T-helper 17 cell (primary cell): Measurements from ENCODE around the gene SKIC2. TPM values are rescaled to one million over a fixed set of nuclear protein-coding genes. Genes with fewer than 3 reads are reported as not detected.
"Not testable (repeated sequence)": the region's sequence is repeated elsewhere in the genome, so short reads cannot be mapped to it uniquely, and the experiment has no call there.

Experiments
- ATAC-seq: fragments of 150-1000 bp; cut with Tn5 transposase; 2 replicates; pipeline ENCODE4 v1.10.0; 2021; ENCODE audit warnings: mild to moderate bottlenecking, moderate library complexity
- DNase-seq, 3 donors: peaks; one replicate each; pipeline versions ENCODE4 v3.0.0 to v3.0.0-alpha.2; 2020 to 2021
- H3K9me3 ChIP-seq: one replicate; pipeline ENCODE4 v1.7.0; 2013; ENCODE audit warnings: low read length, mild to moderate bottlenecking; ENCODE audit not compliant: control insufficient read depth, poor library complexity, severe bottlenecking
- H3K27ac Mint-ChIP-seq: one replicate; pipeline ENCODE4 v1.8.0; 2022; ENCODE audit warnings: mild to moderate bottlenecking, moderate library complexity, mixed read lengths
- H3K27me3 Mint-ChIP-seq: one replicate; pipeline ENCODE4 v1.8.0; 2022; ENCODE audit warnings: mixed read lengths
- H3K36me3 Mint-ChIP-seq: one replicate; pipeline ENCODE4 v1.8.0; 2022; ENCODE audit warnings: low read depth, mixed read lengths
- H3K4me1 Mint-ChIP-seq: one replicate; pipeline ENCODE4 v1.8.0; 2022; ENCODE audit warnings: mild to moderate bottlenecking, mixed read lengths
- H3K4me3 Mint-ChIP-seq: one replicate; pipeline ENCODE4 v1.8.0; 2022; ENCODE audit warnings: mild to moderate bottlenecking, moderate library complexity, mixed read lengths
- total RNA-seq, 4 donors: library from RNA in 2 of 4; stranded (reverse) in 2 of 4; gene quantifications; one replicate each; pipeline ENCODE4 v1.2.3 and lab custom pipeline; 2022 to 2026

Gene SKIC2
- total RNA-seq, 2 donors from 2014 or later = 85.5 to 94.5 TPM

GRCh38 chr6:32008037-32008436 lies 49.1 kb downstream of the SKIC2 start:
- H3K27ac Mint-ChIP-seq, H3K9me3 ChIP-seq, DNase-seq, H3K4me3 Mint-ChIP-seq, H3K4me1 Mint-ChIP-seq, H3K36me3 Mint-ChIP-seq, ATAC-seq, H3K27me3 Mint-ChIP-seq: not testable (repeated sequence)

DNA sequence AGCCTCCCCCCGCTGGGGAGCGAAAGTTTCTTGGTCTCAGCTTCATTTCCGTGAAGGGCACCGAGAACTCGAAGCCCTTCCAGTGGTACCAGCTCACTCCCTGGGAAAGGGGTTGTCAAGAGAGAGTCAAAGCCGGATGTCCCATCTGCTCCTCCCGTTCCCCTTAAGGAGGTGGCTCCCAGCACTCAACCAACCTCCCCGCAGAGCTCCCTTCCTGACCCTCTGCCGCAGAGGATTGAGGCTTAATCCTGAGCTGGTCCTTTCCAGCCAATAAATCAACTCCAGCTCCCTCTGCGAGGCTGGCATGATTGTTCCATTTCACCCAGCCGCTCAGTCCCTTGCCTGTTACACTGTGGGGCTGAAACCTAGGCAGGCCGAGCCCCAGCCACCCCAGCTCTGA lies 49.6 kb downstream of the SKIC2 start:
- H3K9me3 ChIP-seq, H3K27me3 Mint-ChIP-seq, H3K27ac Mint-ChIP-seq, ATAC-seq, H3K4me1 Mint-ChIP-seq, H3K4me3 Mint-ChIP-seq, H3K36me3 Mint-ChIP-seq, DNase-seq: not testable (repeated sequence)

DNA sequence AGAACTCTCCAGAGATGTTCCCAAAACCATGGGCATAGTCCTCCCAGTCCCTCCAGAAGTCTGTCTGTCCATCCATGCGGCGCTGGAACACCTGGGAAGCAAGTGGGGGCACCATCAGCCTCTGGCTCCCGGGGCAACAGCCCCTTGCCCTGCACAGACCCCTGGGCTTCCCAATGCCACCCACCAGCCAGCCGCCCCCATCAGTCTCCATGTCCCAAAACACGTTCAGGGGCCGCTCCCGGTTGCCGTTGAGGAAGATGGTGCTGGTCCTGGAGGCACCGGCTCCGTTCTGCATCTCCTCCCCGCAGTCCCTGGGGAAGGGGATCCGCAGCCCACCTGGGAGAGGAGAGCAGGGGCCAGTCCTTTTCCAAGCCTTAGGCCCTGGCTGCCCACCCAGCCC lies 50.6 kb downstream of the SKIC2 start:
- not testable (repeated sequence) for H3K4me3 Mint-ChIP-seq, ATAC-seq, DNase-seq, H3K27me3 Mint-ChIP-seq, H3K27ac Mint-ChIP-seq, H3K36me3 Mint-ChIP-seq, H3K4me1 Mint-ChIP-seq, H3K9me3 ChIP-seq

- not testable (repeated sequence) for DNase-seq, H3K4me3 Mint-ChIP-seq, H3K9me3 ChIP-seq, ATAC-seq, H3K27me3 Mint-ChIP-seq, H3K27ac Mint-ChIP-seq, H3K36me3 Mint-ChIP-seq, H3K4me1 Mint-ChIP-seq
Measured at GRCh38 chr6:32010856-32011530, 52.0 kb downstream of the SKIC2 start.

DNA sequence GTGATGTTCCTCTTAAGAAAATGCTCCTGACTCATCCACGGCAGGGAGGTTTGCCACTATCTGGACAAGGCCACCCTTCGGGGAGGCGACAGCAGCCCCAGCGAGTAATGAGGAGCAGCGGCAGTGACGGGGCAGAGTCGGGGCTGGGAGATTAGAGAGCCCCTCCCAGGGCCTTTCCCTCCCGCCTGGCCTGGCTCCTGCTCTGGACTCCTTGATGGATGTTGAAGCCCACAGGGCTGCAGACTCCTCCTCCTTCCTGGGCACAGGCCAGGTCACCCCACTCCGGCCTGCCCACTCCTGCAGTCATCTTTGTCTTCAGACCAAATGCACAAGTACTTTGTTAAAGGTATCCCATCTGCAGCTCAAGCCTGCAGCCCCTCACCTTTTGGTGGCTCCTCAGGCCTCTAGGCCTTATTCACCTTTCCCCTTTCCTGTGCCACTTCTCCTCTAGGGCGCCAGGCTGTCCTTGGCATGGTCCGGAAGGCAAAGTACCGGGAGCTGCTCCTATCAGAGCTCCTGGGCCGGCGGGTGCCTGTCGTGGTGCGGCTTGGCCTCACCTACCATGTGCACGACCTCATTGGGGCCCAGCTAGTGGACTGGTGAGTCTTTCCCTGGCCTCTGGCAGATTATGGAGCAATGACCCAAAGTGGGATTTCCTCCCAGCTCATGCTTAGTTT lies 54.1 kb downstream of the SKIC2 start:
- not testable (repeated sequence) for ATAC-seq, DNase-seq, H3K9me3 ChIP-seq, H3K27me3 Mint-ChIP-seq, H3K4me1 Mint-ChIP-seq, H3K27ac Mint-ChIP-seq, H3K36me3 Mint-ChIP-seq
- peak overlapping the region; percentile 21 for H3K4me3 Mint-ChIP-seq

- H3K9me3 ChIP-seq, H3K4me3 Mint-ChIP-seq, H3K27ac Mint-ChIP-seq, H3K4me1 Mint-ChIP-seq, H3K27me3 Mint-ChIP-seq, DNase-seq, H3K36me3 Mint-ChIP-seq, ATAC-seq: not testable (repeated sequence)
Measured at GRCh38 chr6:32013738-32014137, 54.8 kb downstream of the SKIC2 start.

DNA sequence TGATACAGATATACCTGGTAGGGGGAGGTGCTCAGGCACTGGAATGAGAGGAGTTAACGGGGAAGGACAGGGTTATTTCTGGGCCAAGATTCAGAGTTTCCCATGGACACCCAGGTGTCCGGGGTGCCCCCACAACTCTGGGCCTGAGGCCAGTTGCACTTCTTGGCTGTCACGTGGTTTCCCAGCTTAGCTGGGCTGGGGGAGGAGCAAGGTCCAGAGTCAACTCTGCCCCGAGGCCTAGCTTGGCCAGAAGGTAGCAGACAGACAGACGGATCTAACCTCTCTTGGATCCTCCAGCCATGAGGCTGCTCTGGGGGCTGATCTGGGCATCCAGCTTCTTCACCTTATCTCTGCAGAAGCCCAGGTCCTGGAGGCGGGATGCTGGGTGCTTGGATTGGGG lies 55.6 kb downstream of the SKIC2 start, which contains the start of gene C4B:
C4B (plus strand) TSS at position 249 of the 400 bp plus-strand sequence; CDS start at position 300, 51 bp downstream.
- not testable (repeated sequence) for H3K36me3 Mint-ChIP-seq, H3K27ac Mint-ChIP-seq, H3K27me3 Mint-ChIP-seq, H3K4me3 Mint-ChIP-seq, H3K9me3 ChIP-seq, DNase-seq, H3K4me1 Mint-ChIP-seq, ATAC-seq

Other genes with a start within 250 kb of the SKIC2 start
- gene LY6G6D, start 243.8 kb upstream of the SKIC2 start, total RNA-seq = not detected
- not detected for gene LY6G6C, start 237.4 kb upstream of the SKIC2 start, total RNA-seq
- gene MPIG6B, start 235.8 kb upstream of the SKIC2 start, total RNA-seq = 100 to 1,000 TPM in 1 of 2 donors, 1 to 10 TPM in 1; 3.4 to 129 TPM
- 1 to 10 TPM; 4.7 to 7.3 TPM for gene DDAH2, start 229.9 kb upstream of the SKIC2 start, total RNA-seq
- gene CLIC1, start 222.6 kb upstream of the SKIC2 start, total RNA-seq = 100 to 1,000 TPM; 145 to 152 TPM
- gene MSH5, start 219.2 kb upstream of the SKIC2 start, total RNA-seq = 10 to 100 TPM; 12.9 to 18.3 TPM
- gene SAPCD1, start 196.5 kb upstream of the SKIC2 start, total RNA-seq = 1 to 10 TPM; 3.6 to 4.2 TPM
- 1 to 10 TPM; 2.8 to 2.9 TPM for gene VWA7, start 181.8 kb upstream of the SKIC2 start, total RNA-seq
- 10 to 100 TPM; 58.0 to 73.7 TPM for gene VARS1, start 163.4 kb upstream of the SKIC2 start, total RNA-seq
- gene LSM2, start 152.2 kb upstream of the SKIC2 start, total RNA-seq = 10 to 100 TPM; 20.9 to 22.5 TPM
- gene HSPA1L, start 143.9 kb upstream of the SKIC2 start, total RNA-seq = 1 to 10 TPM; 3.4 to 3.5 TPM
- gene HSPA1A, start 143.6 kb upstream of the SKIC2 start, total RNA-seq = 10 to 100 TPM; 15.1 to 20.2 TPM
- 10 to 100 TPM; 18.0 to 20.5 TPM for gene HSPA1B, start 131.4 kb upstream of the SKIC2 start, total RNA-seq
- gene NEU1, start 96.4 kb upstream of the SKIC2 start, total RNA-seq = 10 to 100 TPM; 27.1 to 29.6 TPM
- gene SLC44A4, start 80.2 kb upstream of the SKIC2 start, total RNA-seq = under 1 TPM; 0.10 to 0.13 TPM
- 10 to 100 TPM; 40.4 to 46.2 TPM for gene EHMT2, start 61.5 kb upstream of the SKIC2 start, total RNA-seq
- gene ZBTB12, start 57.1 kb upstream of the SKIC2 start, total RNA-seq = under 1 TPM; 0.50 to 0.96 TPM
- 1 to 10 TPM in 1 of 2 donors, not detected in 1; 2.1 TPM for gene C2, start 31.5 kb upstream of the SKIC2 start, total RNA-seq
- under 1 TPM in 1 of 2 donors, not detected in 1; 0.65 TPM for gene CFB, start 13.1 kb upstream of the SKIC2 start, total RNA-seq
- gene NELFE, start 204 bp upstream of the SKIC2 start, total RNA-seq = 10 to 100 TPM; 45.8 to 46.2 TPM
- gene DXO, start 13.0 kb downstream of the SKIC2 start, total RNA-seq = 10 to 100 TPM; 31.9 to 35.0 TPM
- gene C4A, start 22.9 kb downstream of the SKIC2 start, total RNA-seq = 1 to 10 TPM; 3.8 to 5.4 TPM
- 1 to 10 TPM; 2.2 to 3.7 TPM for gene C4B, start 55.6 kb downstream of the SKIC2 start, total RNA-seq
- under 1 TPM; 0.35 to 0.76 TPM for gene CYP21A2, start 79.2 kb downstream of the SKIC2 start, total RNA-seq
- gene TNXB, start 150.2 kb downstream of the SKIC2 start, total RNA-seq = 10 to 100 TPM in 1 of 2 donors, 1 to 10 TPM in 1; 7.3 to 11.4 TPM
- gene ATF6B, start 169.1 kb downstream of the SKIC2 start, total RNA-seq = 100 to 1,000 TPM; 107 to 117 TPM
- 1 to 10 TPM; 1.5 to 1.6 TPM for gene FKBPL, start 171.1 kb downstream of the SKIC2 start, total RNA-seq
- gene PRRT1, start 192.8 kb downstream of the SKIC2 start, total RNA-seq = under 1 TPM; 0.35 to 0.50 TPM
- gene PPT2, start 195.0 kb downstream of the SKIC2 start, total RNA-seq = 1 to 10 TPM; 8.1 to 9.2 TPM
- 1 to 10 TPM; 9.6 to 9.7 TPM for gene EGFL8, start 205.4 kb downstream of the SKIC2 start, total RNA-seq
- 10 to 100 TPM; 22.7 to 54.2 TPM for gene AGPAT1, start 216.9 kb downstream of the SKIC2 start, total RNA-seq
- 10 to 100 TPM; 20.9 to 30.0 TPM for gene RNF5, start 219.2 kb downstream of the SKIC2 start, total RNA-seq
- gene AGER, start 225.1 kb downstream of the SKIC2 start, total RNA-seq = 10 to 100 TPM; 22.2 to 27.4 TPM
- 100 to 1,000 TPM; 103 to 110 TPM for gene PBX2, start 231.0 kb downstream of the SKIC2 start, total RNA-seq
- 100 to 1,000 TPM; 268 to 291 TPM for gene GPSM3, start 233.5 kb downstream of the SKIC2 start, total RNA-seq